H1 (cell line): Measurements from ENCODE around the gene TXNL4B. TPM values are rescaled to one million over a fixed set of nuclear protein-coding genes. Genes with fewer than 3 reads are reported as not detected.

Source experiments
- CBX5 ChIP-seq: fragments of 300-800, 300-1000 bp; sonication (generic); IDR thresholded peaks from 2 replicates; pipeline ENCODE4 v1.7.1; 2016; ENCODE audit warnings: antibody characterized with exemption, low read length, low read depth
- KDM4A ChIP-seq: IDR thresholded peaks from one replicate; pipeline ENCODE4 v1.7.1; 2012; ENCODE audit warnings: low read depth, mild to moderate bottlenecking, moderate library complexity, low read length, inconsistent platforms; ENCODE audit not compliant: severe bottlenecking
- POLR2AphosphoS5 ChIP-seq: IDR thresholded peaks from 2 replicates; pipeline ENCODE4 v1.6.1; 2011; ENCODE audit warnings: low read depth, low read length
- SIN3A ChIP-seq, 2 experiments: IDR thresholded peaks in 1 of 2; conservative IDR thresholded peaks in 1 of 2; 2 replicates each; pipeline ENCODE4 v1.6.1; 2011 to 2012; ENCODE audit warnings: low read length in 2 of 2, improper control_type of control experiment in 1 of 2, low read depth in 1 of 2, mild to moderate bottlenecking in 1 of 2
- SRF ChIP-seq: IDR thresholded peaks from 2 replicates; pipeline ENCODE4 v1.6.1; 2011; ENCODE audit warnings: mild to moderate bottlenecking, low read depth, low read length, moderate library complexity
- USF2 ChIP-seq: IDR thresholded peaks from 2 replicates; pipeline ENCODE4 v1.6.1; 2011; ENCODE audit warnings: low read length, improper control_type of control experiment
- polyA plus RNA-seq, 7 experiments: library from polyadenylated mRNA; depleted of rRNA in 3 of 7; stranded (reverse) in 5 of 7; unstranded in 2 of 7; fragments of >200 nt in 5 of 7; fragments of 200-250 nt in 2 of 7; gene quantifications; 1 replicate in 5 of 7; 2 replicates in 1 of 7; 4 replicates in 1 of 7; pipeline versions ENCODE4 v1.2.1 to v1.2.3, GENCODE V29; 2011 to 2013; ENCODE audit warnings: missing spikeins in 2 of 7, mixed read lengths in 2 of 7
- total RNA-seq: library from RNA; stranded (reverse); fragmentation: NEBNext Ultra II Directional; extraction: Animal tissue kit (Norgen Biotek cat#: 25700); gene quantifications from 2 replicates; pipeline ENCODE4 v1.2.1, GENCODE V29; 2021
- TF ChIP-seq, protein P1 (sequence below): IDR thresholded peaks from 2 replicates; pipeline ENCODE4 v1.6.1; 2012; ENCODE audit warnings: inconsistent platforms

TXNL4B gene
- total and polyA plus RNA-seq, 2 of the 8 experiments (the other 6 are each of a cell fraction or from before 2014, with no cell fraction given), result 6.7 to 10.6 TPM

DNA sequence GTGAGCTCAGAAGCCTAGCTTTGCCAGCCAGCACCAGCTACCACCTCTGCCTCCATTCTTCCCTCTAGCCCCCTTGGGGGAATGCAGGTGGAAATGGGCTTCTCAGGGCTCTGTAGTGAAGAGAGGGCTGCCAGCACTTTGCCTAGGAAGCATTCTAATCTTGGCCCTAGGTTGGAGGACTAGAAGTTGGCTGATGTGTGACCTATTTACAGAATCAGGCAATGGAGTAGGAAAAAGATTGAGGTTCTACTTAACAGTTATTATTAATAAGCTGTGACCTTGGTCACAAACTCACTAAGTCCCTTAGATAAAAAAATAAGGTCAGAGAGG, 20.2 kb upstream of the TXNL4B start (continued):
- TF ChIP-seq SIN3A (conservative IDR thresholded peaks at IDR 0.05 in 1 of 2, IDR thresholded peaks at IDR 0.05 in 1 of 2; ENCODE audit: low read depth in 1 of 2, low read length in 2 of 2) (no peak), SRF (no peak), CBX5 (no peak), KDM4A (no peak), POLR2AphosphoS5 (no peak), USF2 (no peak)
- TF ChIP-seq, protein P1, sequence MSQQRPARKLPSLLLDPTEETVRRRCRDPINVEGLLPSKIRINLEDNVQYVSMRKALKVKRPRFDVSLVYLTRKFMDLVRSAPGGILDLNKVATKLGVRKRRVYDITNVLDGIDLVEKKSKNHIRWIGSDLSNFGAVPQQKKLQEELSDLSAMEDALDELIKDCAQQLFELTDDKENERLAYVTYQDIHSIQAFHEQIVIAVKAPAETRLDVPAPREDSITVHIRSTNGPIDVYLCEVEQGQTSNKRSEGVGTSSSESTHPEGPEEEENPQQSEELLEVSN, result no peak
